Thoracic aorta (tissue), 2 donors: ENCODE results near the gene MED12L. TPM values are rescaled to one million over a fixed set of nuclear protein-coding genes. Genes with fewer than 3 reads are reported as not detected.

Experiments used
- ATAC-seq: fragments of 150-250 bp; one replicate; pipeline ENCODE4 v1.8.0; 2017; ENCODE audit warnings: low read depth; ENCODE audit not compliant: insufficient number of reproducible peaks, low FRiP score
- DNase-seq: peaks from one replicate; pipeline ENCODE4 v3.0.0-alpha.2; 2020; ENCODE audit warnings: low spot score
- H3K27ac ChIP-seq, 2 donors: fragments of 200-600 bp; sonication (generic); 1 replicate in 1 of 2; 2 replicates in 1 of 2; pipeline ENCODE4 v1.5.1; 2016; ENCODE audit warnings: mild to moderate bottlenecking in 2 of 2, moderate library complexity in 2 of 2
- H3K27me3 ChIP-seq: fragments of 200-600 bp; sonication (generic); replicated peaks from 2 replicates; pipeline ENCODE4 v1.6.0; 2016; ENCODE audit warnings: mild to moderate bottlenecking; ENCODE audit not compliant: insufficient read depth
- H3K36me3 ChIP-seq: fragments of 200-600 bp; sonication (generic); one replicate; pipeline ENCODE4 v1.5.1; 2016
- H3K4me1 ChIP-seq, 2 donors: fragments of 200-600 bp; sonication (generic); 1 replicate in 1 of 2; 2 replicates in 1 of 2; pipeline versions ENCODE4 v1.5.1 to v1.6.0; 2016; ENCODE audit warnings: low read depth in 2 of 2, mild to moderate bottlenecking in 1 of 2; ENCODE audit not compliant: control insufficient read depth in 1 of 2
- H3K4me3 ChIP-seq: fragments of 200-600 bp; sonication (generic); 2 replicates; pipeline ENCODE4 v1.5.1; 2016; ENCODE audit warnings: mild to moderate bottlenecking
- H3K9me3 ChIP-seq: fragments of 200-600 bp; sonication (generic); 2 replicates; pipeline ENCODE4 v1.5.1; 2016
- CTCF ChIP-seq: fragments of 200-600 bp; sonication (generic); IDR thresholded peaks from one replicate; pipeline ENCODE4 v1.5.1; 2019; ENCODE audit warnings: antibody characterized with exemption
- total RNA-seq, 2 donors: library from RNA; depleted of rRNA; stranded (reverse); fragments of >200 nt; gene quantifications; one replicate each; pipeline versions ENCODE4 v1.1.0 to v1.2.3, GENCODE V29; 2016

Gene MED12L
- total RNA-seq, 2 donors from 2014 or later: 0.27 to 2.0 TPM

- no peak overlapping the region for H3K27ac ChIP-seq
- no peak for ATAC-seq
- no peak for TF ChIP-seq CTCF
- H3K4me3 ChIP-seq: no peak overlapping the region
- H3K27me3 ChIP-seq: no peaks in the 10 kb centered on the region
- DNase-seq: no peak
- no peaks in the 10 kb centered on the region for H3K9me3 ChIP-seq
- peaks cover 11 to 14% of the 10 kb centered on the region in 2 donors for H3K4me1 ChIP-seq
- no peaks in the 10 kb centered on the region for H3K36me3 ChIP-seq
Measured at GRCh38 chr3:151218136-151218535, 132.7 kb downstream of the MED12L start.

- ATAC-seq: no peak
- peaks cover 11 to 14% of the 10 kb centered on the region in 2 donors for H3K4me1 ChIP-seq
Measured at GRCh38 chr3:151219056-151219455, 133.6 kb downstream of the MED12L start.

GRCh38 chr3:151224268-151224866, 138.9 kb downstream of the MED12L start:
- H3K27ac ChIP-seq: no peak overlapping the region
- H3K36me3 ChIP-seq: no peaks in the 10 kb centered on the region
- peaks cover 5 to 14% of the 10 kb centered on the region in 2 donors for H3K4me1 ChIP-seq
- TF ChIP-seq CTCF: no peak
- no peak for ATAC-seq
- no peaks in the 10 kb centered on the region for H3K27me3 ChIP-seq
- no peaks in the 10 kb centered on the region for H3K9me3 ChIP-seq
- no peak overlapping the region for H3K4me3 ChIP-seq
- DNase-seq: no peak

More at GRCh38 chr3:151219056-151219455, 133.6 kb downstream of the MED12L start:
- DNase-seq: no peak
- H3K9me3 ChIP-seq: no peaks in the 10 kb centered on the region
- H3K4me3 ChIP-seq: no peak overlapping the region
- no peak overlapping the region for H3K27ac ChIP-seq
- H3K27me3 ChIP-seq: no peaks in the 10 kb centered on the region
- TF ChIP-seq CTCF: no peak
- no peaks in the 10 kb centered on the region for H3K36me3 ChIP-seq

GRCh38 chr3:151225040-151225975, 139.8 kb downstream of the MED12L start:
- no peak for ATAC-seq
- TF ChIP-seq CTCF: no peak

GRCh38 chr3:151226088-151226563, 140.7 kb downstream of the MED12L start:
- no peak overlapping the region for H3K27ac ChIP-seq
- ATAC-seq: no peak

More at GRCh38 chr3:151225040-151225975, 139.8 kb downstream of the MED12L start:
- H3K27me3 ChIP-seq: no peaks in the 10 kb centered on the region
- H3K4me1 ChIP-seq: peaks cover 5 to 14% of the 10 kb centered on the region in 2 donors
- no peaks in the 10 kb centered on the region for H3K36me3 ChIP-seq
- H3K27ac ChIP-seq: no peak overlapping the region
- DNase-seq: no peak
- H3K4me3 ChIP-seq: no peak overlapping the region
- H3K9me3 ChIP-seq: no peaks in the 10 kb centered on the region

More at GRCh38 chr3:151226088-151226563, 140.7 kb downstream of the MED12L start:
- Histone ChIP-seq H3K9me3 (no peaks in the 10 kb centered on the region), H3K27me3 (no peaks in the 10 kb centered on the region), H3K4me1 (peaks cover 5 to 14% of the 10 kb centered on the region in 2 donors), H3K36me3 (no peaks in the 10 kb centered on the region), H3K4me3 (no peak overlapping the region)
- TF ChIP-seq CTCF: no peak
- no peak for DNase-seq
